Right lobe of liver (tissue), 4 donors: ENCODE data around the gene KCND3.

Experiments
- CTCF ChIP-seq, 4 donors: fragments of 200-600 bp in 3 of 4; fragments of 450-650 bp in 1 of 4; IDR thresholded peaks; one replicate each; pipeline versions ENCODE4 v1.5.1 to v1.8.0; 2016 to 2022; ENCODE audit warnings: antibody characterized with exemption in 4 of 4, mild to moderate bottlenecking in 2 of 4
- POLR2A ChIP-seq: fragments of 450-650 bp; IDR thresholded peaks from one replicate; pipeline ENCODE4 v1.6.1; 2017; ENCODE audit warnings: antibody characterized with exemption, mild to moderate bottlenecking
- donor health status: DM: no; HTN: no; CAD: no.
- donor health status: DM: no; HTN: no; CAD: no.
- donor health status: DM: no; HTN: yes; CAD: no.

- no peak for TF ChIP-seq CTCF (IDR thresholded peaks at IDR 0.05)
- TF ChIP-seq POLR2A, result no peak
Measured at GRCh38 chr1:111825217-111825616, 164.3 kb downstream of the KCND3 start.
